GM19099 (cell line): ENCODE measurements around the gene PHACTR4.

Source experiments
- POLR2A ChIP-seq: IDR thresholded peaks from 3 replicates; pipeline ENCODE4 v1.6.1; 2011; ENCODE audit warnings: low read depth; ENCODE audit not compliant: insufficient read length; ENCODE audit errors: extremely low read depth

The PHACTR4 gene

GRCh38 chr1:28364888-28365287 lies 4.7 kb upstream of the PHACTR4 start:
- TF ChIP-seq POLR2A: no peak

- TF ChIP-seq POLR2A: no peak
Measured at GRCh38 chr1:28365864-28366263, 3.7 kb upstream of the PHACTR4 start.

GRCh38 chr1:28370239-28371009 lies 884 bp downstream of the PHACTR4 start:
- TF ChIP-seq POLR2A: no peak

GRCh38 chr1:28371010-28371377 lies 1.5 kb downstream of the PHACTR4 start:
- no peak for TF ChIP-seq POLR2A

GRCh38 chr1:28374297-28374696 lies 4.8 kb downstream of the PHACTR4 start:
- no peak for TF ChIP-seq POLR2A

- no peak for TF ChIP-seq POLR2A
Measured at GRCh38 chr1:28378906-28379305, 9.4 kb downstream of the PHACTR4 start.

DNA sequence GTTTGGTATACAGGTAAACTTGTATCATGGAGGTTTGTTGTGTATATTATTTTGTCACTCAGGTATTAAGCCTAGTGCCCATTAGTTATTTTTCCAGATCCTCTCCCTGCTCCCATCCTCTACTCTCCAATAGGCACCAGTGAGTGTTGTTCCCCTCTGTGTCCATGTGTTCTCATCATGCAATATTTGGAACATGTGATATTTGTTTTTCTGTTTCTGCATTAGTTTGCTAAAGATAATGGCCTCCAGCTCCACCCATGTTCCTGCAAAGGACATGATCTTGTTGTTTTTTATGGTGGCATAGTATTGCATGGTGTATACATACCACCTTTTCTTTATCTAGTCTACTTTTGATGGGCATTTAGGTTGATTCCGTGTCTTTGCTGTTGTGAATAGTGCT lies 10.9 kb downstream of the PHACTR4 start:
- no peak for TF ChIP-seq POLR2A

- TF ChIP-seq POLR2A: no peak
Measured at GRCh38 chr1:28392027-28392652, 22.6 kb downstream of the PHACTR4 start.

DNA sequence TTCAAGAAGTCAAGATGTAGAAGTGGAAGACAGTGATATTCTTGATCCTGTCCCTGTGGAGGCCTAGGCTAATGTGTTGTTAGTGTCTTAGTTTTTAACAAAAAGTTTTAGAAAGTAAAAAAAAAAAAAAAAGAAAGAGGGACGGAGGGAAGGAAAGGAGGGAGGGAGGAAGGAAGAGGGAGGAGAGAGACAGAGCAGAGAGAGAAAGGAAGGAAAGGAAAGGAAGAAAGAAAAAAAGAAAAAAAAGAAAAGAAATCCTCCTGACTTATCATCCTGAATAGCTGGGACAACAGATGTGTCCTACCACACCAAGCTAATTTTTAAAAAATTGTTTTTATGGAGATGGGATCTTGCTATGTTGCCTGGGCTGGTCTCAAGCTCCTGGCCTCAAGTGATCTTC lies 24.6 kb downstream of the PHACTR4 start:
- no peak for TF ChIP-seq POLR2A

- no peak for TF ChIP-seq POLR2A
Measured at GRCh38 chr1:28395181-28395580, 25.6 kb downstream of the PHACTR4 start.

- no peak for TF ChIP-seq POLR2A
Measured at GRCh38 chr1:28401760-28402159, 32.2 kb downstream of the PHACTR4 start.

GRCh38 chr1:28409090-28409489 lies 39.5 kb downstream of the PHACTR4 start:
- no peak for TF ChIP-seq POLR2A

DNA sequence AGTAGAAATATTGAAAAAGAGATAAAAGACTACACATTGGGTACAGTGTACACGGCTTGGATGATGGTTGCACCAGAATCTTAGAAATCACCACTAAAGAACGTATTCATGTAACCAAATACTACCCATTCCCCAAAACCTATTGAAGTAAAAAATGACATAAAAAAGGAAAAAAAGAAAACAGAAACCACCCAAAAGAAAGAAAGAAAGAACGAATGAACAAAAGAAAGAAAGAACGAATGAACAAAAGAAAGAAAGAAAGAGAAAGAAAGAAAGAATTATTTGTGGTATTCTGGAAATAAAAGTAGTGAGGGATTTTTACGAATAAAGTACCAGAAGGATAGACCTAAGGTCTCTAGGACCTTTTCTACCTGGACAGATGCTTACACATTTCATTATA lies 42.1 kb downstream of the PHACTR4 start:
- no peak for TF ChIP-seq POLR2A

- TF ChIP-seq POLR2A: no peak
Measured at GRCh38 chr1:28412731-28413130, 43.2 kb downstream of the PHACTR4 start.

- TF ChIP-seq POLR2A: no peak
Measured at GRCh38 chr1:28416509-28417194, 47.1 kb downstream of the PHACTR4 start.

- no peak for TF ChIP-seq POLR2A
Measured at GRCh38 chr1:28417441-28417922, 47.9 kb downstream of the PHACTR4 start.
